ENCODE results near the gene CDH16. TPM values are rescaled to one million over a fixed set of nuclear protein-coding genes. Genes with fewer than 3 reads are reported as not detected.

Gene CDH16
- total RNA-seq, 1 experiment from 2014 or later, result not detected

- H3K27ac Mint-ChIP-seq (ENCODE audit: low read depth, unreplicated experiment), result no peak overlapping the region
- no peaks in the 10 kb centered on the region for H3K27me3 Mint-ChIP-seq (ENCODE audit: insufficient read depth, unreplicated experiment)
- H3K4me1 Mint-ChIP-seq (ENCODE audit: insufficient read depth, unreplicated experiment), result peaks cover 28% of the 10 kb centered on the region
- POLR2A ChIA-PET, result no interaction called here
- no peak for TF ChIP-seq CTCF (IDR thresholded peaks at IDR 0.05; ENCODE audit: unreplicated experiment)
- no peak for DNase-seq (ENCODE audit: unreplicated experiment)
- no peaks in the 10 kb centered on the region for H3K36me3 Mint-ChIP-seq (ENCODE audit: insufficient read depth, unreplicated experiment)
- no peak overlapping the region for H3K4me3 Mint-ChIP-seq (ENCODE audit: unreplicated experiment)
- CTCF ChIA-PET, result interaction anchor here (0.6 to 1.3 kb wide), 5 partner anchors 55 to 247 kb away, joined by 3 to 4 read pairs (median 3); no protein-coding TSS in a partner anchor
- intact Hi-C loops (cut with micrococcal nuclease), result loop anchor here (10.0 kb wide), 1 partner anchor 64 kb away; no protein-coding TSS in a partner anchor
- no peaks in the 10 kb centered on the region for H3K9me3 Mint-ChIP-seq (ENCODE audit: unreplicated experiment)
- BruUV-seq (replicated peaks), result no TSS peak
Observed at GRCh38 chr16:66950437-66950836, 31.8 kb upstream of the CDH16 start.

GRCh38 chr16:66949472-66949871 lies 30.8 kb upstream of the CDH16 start:
- H3K27me3 Mint-ChIP-seq (ENCODE audit: insufficient read depth, unreplicated experiment), result no peaks in the 10 kb centered on the region
- no peaks in the 10 kb centered on the region for H3K9me3 Mint-ChIP-seq (ENCODE audit: unreplicated experiment)
- no peak for TF ChIP-seq CTCF (IDR thresholded peaks at IDR 0.05; ENCODE audit: unreplicated experiment)
- POLR2A ChIA-PET, result no interaction called here
- intact Hi-C loops (cut with micrococcal nuclease), result no loop called here
- DNase-seq (ENCODE audit: unreplicated experiment), result no peak
- peaks cover 28% of the 10 kb centered on the region for H3K4me1 Mint-ChIP-seq (ENCODE audit: insufficient read depth, unreplicated experiment)
- H3K27ac Mint-ChIP-seq (ENCODE audit: low read depth, unreplicated experiment), result no peak overlapping the region
- BruUV-seq (replicated peaks), result no TSS peak
- CTCF ChIA-PET, result interaction anchor here (0.6 to 1.3 kb wide), 5 partner anchors 16 to 248 kb away, joined by 3 read pairs; partner anchors contain the start of gene CIAO2B
- no peaks in the 10 kb centered on the region for H3K36me3 Mint-ChIP-seq (ENCODE audit: insufficient read depth, unreplicated experiment)
- no peak overlapping the region for H3K4me3 Mint-ChIP-seq (ENCODE audit: unreplicated experiment)

- peaks cover 24% of the 10 kb centered on the region for H3K4me1 Mint-ChIP-seq (ENCODE audit: insufficient read depth, unreplicated experiment)
- H3K27ac Mint-ChIP-seq (ENCODE audit: low read depth, unreplicated experiment), result no peak overlapping the region
- intact Hi-C loops (cut with micrococcal nuclease), result no loop called here
- TF ChIP-seq CTCF (IDR thresholded peaks at IDR 0.05; ENCODE audit: unreplicated experiment), result no peak
- BruUV-seq (replicated peaks), result no TSS peak
- no peak for DNase-seq (ENCODE audit: unreplicated experiment)
- peaks cover 3% of the 10 kb centered on the region for H3K36me3 Mint-ChIP-seq (ENCODE audit: insufficient read depth, unreplicated experiment)
- CTCF ChIA-PET, result interaction anchor here (0.7 to 1.3 kb wide), 3 partner anchors 15 to 159 kb away, joined by 3 read pairs; partner anchors contain the start of gene CIAO2B
- no peaks in the 10 kb centered on the region for H3K27me3 Mint-ChIP-seq (ENCODE audit: insufficient read depth, unreplicated experiment)
- POLR2A ChIA-PET, result no interaction called here
- no peaks in the 10 kb centered on the region for H3K9me3 Mint-ChIP-seq (ENCODE audit: unreplicated experiment)
- H3K4me3 Mint-ChIP-seq (ENCODE audit: unreplicated experiment), result peak overlapping the region; percentile 68
Observed at GRCh38 chr16:66948837-66949225, 30.1 kb upstream of the CDH16 start.

- Mint-ChIP-seq H3K4me3 (ENCODE audit: unreplicated experiment) (peak overlapping the region; percentile 68), H3K9me3 (ENCODE audit: unreplicated experiment) (no peaks in the 10 kb centered on the region), H3K27me3 (ENCODE audit: insufficient read depth, unreplicated experiment) (no peaks in the 10 kb centered on the region), H3K4me1 (ENCODE audit: insufficient read depth, unreplicated experiment) (peaks cover 21% of the 10 kb centered on the region), H3K36me3 (ENCODE audit: insufficient read depth, unreplicated experiment) (peaks cover 8% of the 10 kb centered on the region), H3K27ac (ENCODE audit: low read depth, unreplicated experiment) (no peak overlapping the region)
- BruUV-seq (replicated peaks), result no TSS peak
- DNase-seq (ENCODE audit: unreplicated experiment), result no peak
- no peak for TF ChIP-seq CTCF (IDR thresholded peaks at IDR 0.05; ENCODE audit: unreplicated experiment)
- intact Hi-C loops (cut with micrococcal nuclease), result no loop called here
- POLR2A ChIA-PET, result interaction anchor here (0.7 to 3.0 kb wide), 6 partner anchors 15 to 533 kb away, joined by 3 to 20 read pairs (median 4); partner anchors contain the start of genes ATP6V0D1 and CIAO2B
- CTCF ChIA-PET, result interaction anchor here (0.9 to 7.0 kb wide), 2 partner anchors 11 to 54 kb away, joined by 4 to 66 read pairs; no protein-coding TSS in a partner anchor
Observed at GRCh38 chr16:66948134-66948836, 29.6 kb upstream of the CDH16 start.

Measured in MCF 10A (cell line).